ENCODE data around the gene IGFL1. TPM values are rescaled to one million over a fixed set of nuclear protein-coding genes. Genes with fewer than 3 reads are reported as not detected.

Gene IGFL1
- total and polyA plus RNA-seq, 2 donors = 0.11 TPM; not detected in 1

DNA sequence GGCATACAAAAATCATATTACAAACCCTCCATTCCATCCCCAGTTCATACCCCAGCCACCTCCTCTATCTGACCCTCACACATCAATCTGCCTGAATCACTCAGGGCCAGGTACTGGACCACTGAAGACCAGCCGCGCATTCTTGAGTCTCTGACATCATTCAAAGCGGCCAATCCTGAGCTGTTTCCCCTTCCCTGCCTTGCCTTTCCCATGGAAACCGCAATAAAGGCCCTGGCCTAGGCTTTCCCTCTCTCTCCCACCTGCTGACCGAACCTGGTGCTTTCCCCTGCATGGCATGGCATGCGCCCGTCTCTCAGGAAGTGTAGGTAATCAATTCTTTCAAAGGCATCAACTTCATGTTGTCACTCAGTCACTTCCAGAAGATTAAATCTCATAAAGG is 49.6 kb downstream of the IGFL1 start:
- H3K27ac ChIP-seq (ENCODE audit: low read depth) = no peak overlapping the region

More for the DNA sequence above, 49.6 kb downstream of the IGFL1 start:
- WGBS = 86% methylated on average over 7 of the region's 7 CpGs
- H3K4me1 ChIP-seq (ENCODE audit: insufficient read depth) = no peaks in the 10 kb centered on the region
- H3K4me3 ChIP-seq (ENCODE audit: low read depth, low read length) = no peak overlapping the region
- DNase-seq (ENCODE audit: extremely low spot score) = no peak
- H3K36me3 ChIP-seq (ENCODE audit: insufficient read depth) = no peaks in the 10 kb centered on the region

Other genes starting within 250 kb of the IGFL1 start
- 3.2 TPM for gene CCDC61, start 234.3 kb upstream of the IGFL1 start, total RNA-seq
- gene CCDC61, start 234.3 kb upstream of the IGFL1 start, polyA plus RNA-seq = 19.6 TPM
- not detected for gene PGLYRP1, start 206.7 kb upstream of the IGFL1 start, total RNA-seq
- gene PGLYRP1, start 206.7 kb upstream of the IGFL1 start, polyA plus RNA-seq = 0.18 TPM
- 0.21 TPM for gene IGFL4, start 188.7 kb upstream of the IGFL1 start, total RNA-seq
- not detected for gene IGFL4, start 188.7 kb upstream of the IGFL1 start, polyA plus RNA-seq
- gene IGFL3, start 105.1 kb upstream of the IGFL1 start, total RNA-seq = not detected
- not detected for gene IGFL3, start 105.1 kb upstream of the IGFL1 start, polyA plus RNA-seq
- not detected for gene IGFL2, start 81.5 kb upstream of the IGFL1 start, total RNA-seq
- not detected for gene IGFL2, start 81.5 kb upstream of the IGFL1 start, polyA plus RNA-seq
- 41.0 TPM for gene HIF3A, start 67.3 kb downstream of the IGFL1 start, total RNA-seq
- 186 TPM for gene HIF3A, start 67.3 kb downstream of the IGFL1 start, polyA plus RNA-seq
- 30.7 TPM for gene PPP5C, start 117.3 kb downstream of the IGFL1 start, total RNA-seq
- gene PPP5C, start 117.3 kb downstream of the IGFL1 start, polyA plus RNA-seq = 44.5 TPM
- gene CCDC8, start 183.8 kb downstream of the IGFL1 start, total RNA-seq = 42.6 TPM
- 20.4 TPM for gene CCDC8, start 183.8 kb downstream of the IGFL1 start, polyA plus RNA-seq
- 1.6 TPM for gene PNMA8C, start 199.2 kb downstream of the IGFL1 start, total RNA-seq
- gene PNMA8C, start 199.2 kb downstream of the IGFL1 start, polyA plus RNA-seq = 0.68 TPM
- 14.3 TPM for gene PNMA8A, start 241.8 kb downstream of the IGFL1 start, total RNA-seq
- gene PNMA8A, start 241.8 kb downstream of the IGFL1 start, polyA plus RNA-seq = 16.3 TPM